NCI-H2196 (cell line): Measurements from ENCODE around the gene NCOA3.
A peak's percentile ranks its signal among the peaks of the same experiment; 100 is the strongest.

Experiments
- DNase-seq: peaks from one replicate; lab custom pipeline; 2025; ENCODE audit not compliant: unreplicated experiment; lab: John Stamatoyannopoulos, UW

NCOA3 gene

DNA sequence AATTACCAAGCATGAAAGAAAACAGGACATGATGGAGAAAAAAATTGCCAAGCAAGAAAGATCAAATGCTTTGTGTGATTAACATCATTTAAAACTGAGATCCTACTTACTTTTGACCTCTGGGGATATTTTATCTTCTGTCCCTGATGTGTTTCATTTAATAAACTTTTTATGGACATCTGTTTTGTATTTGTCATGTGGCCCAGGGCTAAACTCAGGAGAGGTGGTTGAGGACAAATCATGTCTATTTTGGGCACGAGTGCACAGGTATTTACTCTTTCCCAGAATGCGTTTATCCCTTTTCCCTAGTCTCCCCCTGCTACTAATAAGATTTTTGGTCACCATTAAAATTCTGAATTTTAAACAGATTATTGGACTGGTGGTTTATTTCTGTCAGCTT lies 128.2 kb downstream of the NCOA3 start:
- no peak for DNase-seq

DNA sequence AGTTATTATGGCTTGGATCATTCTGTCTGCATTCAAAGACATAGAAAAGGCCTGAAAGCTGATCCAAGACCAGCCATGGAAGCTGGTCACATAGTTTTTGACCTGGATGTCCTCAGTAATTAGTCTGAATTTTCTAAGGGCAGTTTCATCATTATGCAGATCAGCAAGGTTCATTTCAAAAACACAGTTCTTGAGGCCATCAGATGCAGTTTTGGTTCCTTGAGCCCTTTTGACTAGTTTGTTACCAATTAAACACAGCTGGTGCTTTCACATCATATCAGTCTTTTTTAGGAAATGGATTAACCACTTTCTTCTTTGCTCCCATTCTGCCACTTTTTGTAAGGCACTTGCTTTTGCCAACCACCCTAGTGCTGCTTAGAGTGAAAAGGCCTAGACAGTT lies 129.4 kb downstream of the NCOA3 start:
- no peak for DNase-seq

DNA sequence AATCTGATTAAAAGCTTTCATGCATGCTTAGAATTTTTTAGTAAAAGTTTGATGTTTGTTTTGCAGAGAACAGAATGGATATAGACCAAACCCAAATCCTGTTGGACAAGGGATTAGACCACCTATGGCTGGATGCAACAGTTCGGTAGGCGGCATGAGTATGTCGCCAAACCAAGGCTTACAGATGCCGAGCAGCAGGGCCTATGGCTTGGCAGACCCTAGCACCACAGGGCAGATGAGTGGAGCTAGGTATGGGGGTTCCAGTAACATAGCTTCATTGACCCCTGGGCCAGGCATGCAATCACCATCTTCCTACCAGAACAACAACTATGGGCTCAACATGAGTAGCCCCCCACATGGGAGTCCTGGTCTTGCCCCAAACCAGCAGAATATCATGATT lies 133.6 kb downstream of the NCOA3 start:
- no peak for DNase-seq

DNA sequence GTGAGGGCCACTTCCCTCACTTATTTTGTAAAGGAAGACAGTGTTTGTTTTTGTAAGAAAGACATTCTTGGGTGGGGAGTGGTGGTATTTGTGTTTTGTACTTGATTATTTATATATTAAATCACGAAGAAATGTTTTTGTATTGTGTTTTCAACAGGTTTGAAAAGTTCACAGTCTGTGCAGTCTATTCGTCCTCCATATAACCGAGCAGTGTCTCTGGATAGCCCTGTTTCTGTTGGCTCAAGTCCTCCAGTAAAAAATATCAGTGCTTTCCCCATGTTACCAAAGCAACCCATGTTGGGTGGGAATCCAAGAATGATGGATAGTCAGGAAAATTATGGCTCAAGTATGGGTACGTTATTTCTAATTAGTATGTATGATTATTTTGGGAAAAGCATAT lies 137.2 kb downstream of the NCOA3 start:
- DNase-seq = no peak

DNA sequence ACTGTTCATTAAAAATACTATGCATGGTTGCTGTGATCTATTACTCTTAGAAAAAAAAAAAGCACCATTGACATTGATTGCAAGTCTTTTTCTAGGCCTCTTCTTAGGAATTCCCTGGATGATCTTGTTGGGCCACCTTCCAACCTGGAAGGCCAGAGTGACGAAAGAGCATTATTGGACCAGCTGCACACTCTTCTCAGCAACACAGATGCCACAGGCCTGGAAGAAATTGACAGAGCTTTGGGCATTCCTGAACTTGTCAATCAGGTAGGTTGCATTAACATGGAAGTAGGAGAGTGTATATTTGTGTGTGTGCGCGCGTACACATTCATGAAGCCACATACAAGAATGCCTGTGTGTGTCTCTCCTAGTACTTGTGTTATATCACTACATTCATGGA lies 140.4 kb downstream of the NCOA3 start:
- DNase-seq = no peak

DNA sequence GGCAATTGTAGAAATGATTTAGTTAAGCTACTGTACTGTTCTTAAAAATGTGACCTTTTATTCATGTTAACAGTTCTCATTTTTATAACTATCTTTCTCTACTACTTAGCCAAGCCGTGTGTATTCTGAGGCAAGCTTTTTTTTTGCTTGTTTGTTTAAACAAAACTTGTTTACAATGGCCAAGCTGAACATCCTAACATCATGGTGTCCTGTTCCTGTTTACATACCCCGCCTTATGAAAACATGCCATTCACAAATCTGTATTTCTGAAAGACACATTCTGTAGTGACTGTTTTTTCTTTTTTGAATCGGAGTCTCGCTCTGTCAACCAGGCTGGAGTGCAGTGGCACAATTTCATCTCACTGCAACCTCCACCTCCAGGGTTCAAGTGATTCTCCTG lies 140.9 kb downstream of the NCOA3 start:
- no peak for DNase-seq

DNA sequence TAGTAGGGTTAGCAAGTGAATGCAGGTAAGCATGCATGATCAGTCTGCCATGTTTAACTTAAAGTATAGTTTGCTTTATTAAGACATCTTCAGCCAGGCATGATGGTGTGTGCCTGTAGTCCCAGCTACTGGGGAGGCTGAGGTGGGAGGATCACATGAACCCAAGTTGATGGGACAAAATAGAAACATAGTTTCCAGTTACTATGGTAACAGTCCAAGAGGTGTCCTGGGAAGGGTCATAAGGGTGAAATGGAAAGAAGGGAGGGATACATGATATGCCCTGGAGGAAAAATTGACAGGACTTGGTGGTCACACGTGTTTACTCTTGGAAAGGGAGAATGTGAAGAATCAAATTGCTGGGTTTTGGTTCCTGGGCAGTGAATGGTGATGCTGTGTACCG lies 143.9 kb downstream of the NCOA3 start:
- DNase-seq = no peak

DNA sequence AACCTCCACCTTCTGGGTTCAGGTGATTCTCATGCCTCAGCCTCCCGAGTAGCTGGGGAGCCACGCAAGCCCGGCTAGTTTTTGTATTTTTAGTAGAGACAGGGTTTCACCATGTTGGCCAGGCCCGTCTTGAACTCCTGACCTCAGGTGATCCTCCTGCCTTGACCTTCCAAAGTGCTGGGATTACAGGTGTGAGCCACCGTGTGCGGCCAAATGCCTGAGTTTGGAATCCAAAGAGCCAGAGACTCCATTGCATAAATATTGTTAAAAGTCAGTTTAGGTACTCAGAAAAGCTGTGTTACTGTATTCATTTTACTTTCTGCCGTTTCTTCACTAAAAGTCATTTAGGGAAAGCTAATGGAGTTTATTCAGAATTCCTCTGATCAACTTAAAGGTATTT lies 146.3 kb downstream of the NCOA3 start:
- no peak for DNase-seq

DNA sequence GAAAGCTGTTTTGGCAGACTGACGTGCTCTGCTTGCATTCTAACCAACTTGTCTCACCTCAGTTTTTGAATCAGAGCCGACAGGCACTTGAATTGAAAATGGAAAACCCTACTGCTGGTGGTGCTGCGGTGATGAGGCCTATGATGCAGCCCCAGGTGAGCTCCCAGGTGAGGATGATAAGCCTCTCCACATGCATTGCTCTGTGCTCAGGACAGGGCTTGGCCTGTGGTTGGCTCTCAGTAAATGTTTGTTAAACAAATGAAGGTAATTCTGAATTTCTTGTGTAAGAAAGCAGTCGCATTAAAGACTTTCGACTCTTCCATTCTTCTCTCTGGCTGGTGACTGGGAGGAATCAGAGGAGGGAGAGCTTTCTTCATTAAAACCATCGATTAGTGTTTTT lies 147.3 kb downstream of the NCOA3 start:
- DNase-seq = no peak

DNA sequence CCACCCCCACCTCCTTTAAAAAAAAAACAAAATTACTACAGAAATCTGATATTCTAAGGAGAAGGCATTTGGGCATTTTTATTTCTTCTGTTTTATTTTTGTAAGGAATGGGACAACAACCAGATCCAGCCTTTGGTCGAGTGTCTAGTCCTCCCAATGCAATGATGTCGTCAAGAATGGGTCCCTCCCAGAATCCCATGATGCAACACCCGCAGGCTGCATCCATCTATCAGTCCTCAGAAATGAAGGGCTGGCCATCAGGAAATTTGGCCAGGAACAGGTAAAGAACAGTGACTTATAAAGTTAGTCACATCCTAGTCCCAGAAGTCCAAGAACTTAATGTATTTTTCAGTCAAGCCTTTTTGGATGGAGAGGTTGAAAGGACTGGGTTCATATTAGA lies 150.6 kb downstream of the NCOA3 start:
- DNase-seq = no peak

DNA sequence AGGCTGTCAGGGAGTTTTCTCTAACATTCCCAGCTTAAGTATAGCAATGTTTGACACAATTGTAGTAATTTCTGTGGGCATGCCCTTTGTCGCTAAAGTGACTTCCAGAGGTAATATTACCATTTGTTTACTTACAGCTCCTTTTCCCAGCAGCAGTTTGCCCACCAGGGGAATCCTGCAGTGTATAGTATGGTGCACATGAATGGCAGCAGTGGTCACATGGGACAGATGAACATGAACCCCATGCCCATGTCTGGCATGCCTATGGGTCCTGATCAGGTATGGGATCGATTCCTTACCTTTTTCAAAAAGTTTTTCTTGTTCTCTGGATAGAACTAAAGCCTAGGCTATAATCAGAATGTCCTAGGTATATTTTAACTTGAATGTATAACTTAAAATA lies 151.1 kb downstream of the NCOA3 start:
- DNase-seq = no peak

DNA sequence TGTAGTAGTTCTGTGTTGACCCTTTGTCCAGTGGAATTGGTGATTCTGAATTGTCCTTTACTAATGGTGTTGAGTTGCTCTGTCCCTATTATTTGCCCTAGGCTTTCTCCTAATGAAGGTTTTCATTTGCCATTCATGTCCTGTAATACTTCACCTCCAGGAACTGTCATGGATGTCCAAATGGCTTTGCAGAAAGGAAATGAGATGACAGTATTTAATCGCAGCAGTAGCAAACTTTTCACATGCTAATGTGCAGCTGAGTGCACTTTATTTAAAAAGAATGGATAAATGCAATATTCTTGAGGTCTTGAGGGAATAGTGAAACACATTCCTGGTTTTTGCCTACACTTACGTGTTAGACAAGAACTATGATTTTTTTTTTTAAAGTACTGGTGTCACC lies 152.2 kb downstream of the NCOA3 start:
- no peak for DNase-seq

DNA sequence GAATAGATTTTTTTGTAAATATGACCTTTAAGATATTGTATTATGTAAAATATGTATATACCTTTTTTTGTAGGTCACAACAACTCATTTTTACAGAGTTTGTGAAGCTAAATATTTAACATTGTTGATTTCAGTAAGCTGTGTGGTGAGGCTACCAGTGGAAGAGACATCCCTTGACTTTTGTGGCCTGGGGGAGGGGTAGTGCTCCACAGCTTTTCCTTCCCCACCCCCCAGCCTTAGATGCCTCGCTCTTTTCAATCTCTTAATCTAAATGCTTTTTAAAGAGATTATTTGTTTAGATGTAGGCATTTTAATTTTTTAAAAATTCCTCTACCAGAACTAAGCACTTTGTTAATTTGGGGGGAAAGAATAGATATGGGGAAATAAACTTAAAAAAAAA lies 152.7 kb downstream of the NCOA3 start:
- no peak for DNase-seq

DNA sequence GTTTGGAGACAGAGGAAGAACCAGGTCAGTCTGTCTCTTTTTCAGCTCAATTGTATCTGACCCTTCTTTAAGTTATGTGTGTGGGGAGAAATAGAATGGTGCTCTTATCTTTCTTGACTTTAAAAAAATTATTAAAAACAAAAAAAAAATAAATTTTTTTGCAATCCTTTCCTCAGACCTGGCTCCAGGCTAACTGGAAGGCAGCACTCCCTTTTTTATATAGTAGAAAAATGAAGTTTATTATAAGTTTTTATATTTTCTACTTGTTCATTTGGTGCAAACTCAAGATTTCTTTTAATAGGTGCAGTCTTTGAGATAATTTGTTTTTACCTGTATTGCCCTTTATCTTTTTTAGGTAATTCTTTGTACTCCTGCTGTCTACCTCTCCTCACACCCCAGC lies 153.9 kb downstream of the NCOA3 start:
- DNase-seq = no peak

DNA sequence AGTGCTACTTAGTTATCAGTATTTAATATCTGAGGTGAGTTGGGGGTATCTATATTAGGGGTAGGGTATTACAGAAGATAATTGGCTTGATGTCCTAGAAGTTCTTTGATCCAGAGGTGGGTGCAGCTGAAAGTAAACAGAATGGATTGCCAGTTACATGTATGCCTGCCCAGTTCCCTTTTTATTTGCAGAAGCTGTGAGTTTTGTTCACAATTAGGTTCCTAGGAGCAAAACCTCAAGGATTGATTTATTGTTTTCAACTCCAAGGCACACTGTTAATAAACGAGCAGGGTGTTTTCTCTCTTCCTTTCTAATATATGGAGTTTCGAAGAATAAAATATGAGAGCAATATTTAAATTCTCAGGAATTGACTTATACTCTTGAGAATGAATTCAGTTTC lies 154.6 kb downstream of the NCOA3 start:
- no peak for DNase-seq

DNA sequence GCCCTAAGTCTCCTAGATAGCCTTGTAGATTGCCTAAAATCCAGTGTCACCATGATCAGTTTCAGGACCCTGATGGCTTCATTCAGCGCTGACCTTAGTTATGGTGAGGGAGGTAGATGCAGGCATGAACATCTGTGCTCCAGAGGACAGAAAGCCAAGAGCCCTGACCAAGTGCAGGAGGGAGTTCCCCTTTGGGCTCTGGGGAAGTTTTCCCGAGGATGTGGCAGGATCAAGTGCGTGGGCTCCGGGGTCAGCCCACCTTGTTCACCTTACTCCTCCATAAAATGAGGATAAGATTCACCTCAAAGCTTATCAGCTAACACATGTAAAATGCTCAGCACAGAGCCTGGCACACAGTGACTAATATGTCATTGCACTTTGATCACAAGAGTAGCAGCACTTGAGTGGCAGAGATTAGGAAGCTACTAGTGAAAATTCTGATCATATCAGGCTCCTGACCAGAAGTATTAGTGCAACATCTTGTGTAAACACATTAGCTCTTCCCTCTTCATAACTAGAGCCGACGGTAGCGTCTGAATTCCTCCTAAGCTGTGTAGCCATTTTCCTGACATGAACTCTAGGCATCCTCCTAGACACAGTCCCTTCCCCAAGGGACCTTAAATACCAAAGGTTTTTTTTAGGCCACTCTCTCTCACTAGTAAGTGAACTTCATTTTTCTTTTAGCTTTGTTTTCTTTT lies 158.4 kb downstream of the NCOA3 start:
- no peak for DNase-seq

DNA sequence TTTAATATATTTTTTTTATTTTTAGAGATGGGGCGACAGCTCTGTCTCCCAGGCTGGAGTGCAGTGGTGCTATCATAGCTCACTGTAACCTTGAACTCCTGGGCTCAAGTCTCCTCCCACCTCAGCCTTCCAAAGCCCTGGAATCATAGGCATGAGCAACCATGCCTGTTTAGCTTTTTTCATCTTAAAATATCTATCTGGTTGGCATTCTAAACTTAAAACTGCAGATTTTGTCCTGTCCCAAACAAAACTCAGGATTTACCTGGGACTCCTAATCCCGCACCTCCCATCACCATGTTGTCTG lies 158.9 kb downstream of the NCOA3 start:
- DNase-seq = no peak

DNA sequence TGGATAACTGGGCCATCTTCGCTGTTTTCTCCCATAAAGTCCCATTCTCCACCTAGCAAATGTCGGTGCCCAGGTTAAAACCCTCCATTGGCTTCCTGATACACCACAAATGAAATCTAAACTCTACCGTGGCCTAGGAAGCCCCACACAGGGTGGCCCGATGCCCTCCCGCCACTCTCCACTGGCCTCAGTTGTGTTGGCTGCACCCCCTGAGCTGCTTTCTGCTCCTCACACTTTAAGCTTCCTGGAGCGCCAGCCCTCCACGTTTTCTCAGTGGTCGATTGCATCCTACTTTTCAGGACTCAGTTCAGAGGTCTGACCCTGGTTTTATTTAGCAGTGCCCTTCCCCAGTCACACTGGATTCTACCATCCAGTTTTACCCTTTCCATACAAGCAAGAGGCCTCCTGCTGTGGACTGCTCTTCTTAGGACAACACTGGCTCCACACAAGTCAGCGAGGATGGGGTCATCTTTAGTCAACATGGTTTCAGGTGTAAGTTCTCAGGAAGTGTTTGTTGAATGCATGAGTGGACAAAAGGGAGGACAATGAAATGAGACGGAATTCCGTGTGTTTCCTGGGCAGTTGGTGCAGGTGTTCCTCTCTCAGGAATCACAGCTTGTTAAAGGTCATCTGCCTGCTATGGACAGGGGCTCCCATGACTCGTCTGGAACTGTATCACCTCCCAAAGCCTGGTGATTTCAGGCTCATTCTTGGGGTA lies 159.5 kb downstream of the NCOA3 start:
- no peak for DNase-seq

DNA sequence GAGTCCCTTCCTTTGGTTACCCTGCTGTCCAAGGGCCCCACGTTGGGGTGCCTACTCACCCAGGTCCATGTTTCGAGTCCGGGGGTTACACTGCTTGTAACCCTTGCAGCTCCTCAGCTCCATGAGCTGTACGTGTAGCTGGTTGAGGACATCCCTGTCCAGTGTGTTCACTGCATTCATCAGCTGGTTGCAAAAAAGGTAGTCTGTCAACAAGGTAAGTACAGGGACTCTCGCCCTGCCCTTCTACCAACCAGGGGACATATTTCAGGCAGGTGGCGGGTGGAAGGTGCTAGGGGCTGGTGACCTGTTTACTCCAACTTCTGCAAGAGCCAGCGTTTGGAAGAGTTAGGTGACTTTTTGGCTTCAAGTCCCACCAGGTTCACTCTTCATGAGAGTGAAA lies 160.0 kb downstream of the NCOA3 start:
- DNase-seq = no peak

DNA sequence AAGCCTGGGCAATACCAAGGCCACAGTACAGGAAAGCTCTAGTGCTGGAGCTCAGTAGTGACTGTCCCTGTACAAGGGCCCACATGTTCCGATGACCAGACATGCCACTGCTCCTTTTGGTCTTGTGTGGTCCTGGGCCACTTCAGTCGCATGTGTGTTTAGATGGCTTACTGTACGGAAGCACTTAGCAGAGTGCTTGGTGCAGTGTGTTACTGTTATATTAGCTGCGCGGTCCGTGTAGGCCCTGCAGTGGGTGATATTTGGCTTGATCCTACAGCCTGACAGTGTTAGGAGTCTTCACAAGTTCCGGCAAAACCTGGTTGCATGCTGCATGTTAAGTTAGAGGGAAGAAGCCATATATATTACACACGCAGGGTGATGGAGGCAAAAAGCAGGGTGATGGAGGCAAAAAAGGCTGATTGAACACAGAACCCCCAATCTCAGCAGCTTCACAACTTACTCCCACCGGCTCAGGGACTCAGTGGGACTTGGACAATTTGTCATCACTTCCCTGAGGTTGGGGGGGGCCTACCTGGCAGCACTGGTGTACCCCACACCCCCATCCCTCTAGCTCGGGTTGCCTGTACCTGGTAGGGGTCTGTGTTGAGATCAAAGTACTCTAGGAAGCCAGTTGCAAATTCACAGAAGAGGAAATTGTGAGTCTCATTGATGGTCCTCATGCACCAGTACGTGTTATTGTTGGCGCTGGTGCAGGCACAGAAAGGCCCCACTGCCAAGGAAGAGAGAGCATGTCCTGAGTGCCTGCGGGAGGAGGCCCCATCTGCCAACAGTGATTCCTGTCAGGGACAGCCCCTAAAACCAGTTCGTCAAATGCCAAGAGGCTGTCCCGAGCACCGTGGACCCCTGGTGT lies 161.0 kb downstream of the NCOA3 start:
- no peak for DNase-seq

DNA sequence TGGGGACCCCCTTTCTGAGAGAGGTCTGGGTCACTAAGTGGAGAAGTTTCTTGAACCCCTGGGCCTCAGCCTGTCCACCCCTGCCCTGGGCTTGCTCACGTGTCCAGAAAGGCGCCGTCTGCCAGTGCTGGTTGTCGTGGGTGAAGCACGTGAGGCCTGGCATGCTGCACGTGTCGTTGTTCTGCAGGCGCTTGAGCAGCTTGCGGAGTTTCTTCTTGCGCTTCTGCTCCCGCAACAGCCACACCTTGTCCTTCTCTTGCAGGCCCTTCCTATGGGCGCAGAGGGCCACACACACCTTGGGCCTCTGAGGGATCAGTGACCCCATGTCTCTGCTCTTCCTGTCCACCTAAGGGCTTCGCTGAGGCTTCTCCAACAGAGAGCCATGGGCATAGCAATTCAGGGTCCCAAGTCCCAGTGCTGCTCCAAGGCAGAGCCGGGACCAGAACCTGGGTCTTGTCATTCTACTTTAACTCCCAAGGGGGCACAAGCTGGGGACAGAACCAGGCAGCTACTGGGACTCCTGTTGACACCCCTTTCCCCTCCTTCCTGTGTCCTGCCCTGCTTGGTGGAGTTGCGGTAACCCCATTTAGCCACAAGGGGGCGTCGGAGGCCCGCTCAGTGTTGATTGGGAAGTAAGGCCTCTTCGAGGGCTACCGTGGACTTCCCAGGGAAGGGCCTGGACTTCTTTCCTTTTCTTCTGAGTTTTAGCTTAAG lies 161.8 kb downstream of the NCOA3 start:
- peak; percentile 74 for DNase-seq

DNA sequence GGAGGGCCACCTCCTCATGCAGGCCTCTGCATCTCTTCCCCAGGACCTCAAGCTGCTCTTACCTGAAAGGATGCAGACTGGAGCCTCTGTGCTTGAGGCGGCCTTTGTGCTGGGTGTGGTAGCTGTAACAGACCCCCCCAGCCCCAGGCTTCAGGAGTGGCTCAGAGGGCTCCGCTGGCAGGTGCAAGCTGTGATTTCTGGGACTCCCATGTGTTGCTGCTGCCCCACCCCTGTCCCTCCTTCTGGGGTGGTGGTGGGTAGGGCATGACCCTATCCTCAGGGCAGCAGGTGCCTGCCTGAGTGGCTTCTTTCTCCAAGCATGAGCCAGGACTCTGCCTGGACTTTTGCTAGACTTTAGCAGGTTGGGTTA lies 162.4 kb downstream of the NCOA3 start:
- no peak for DNase-seq
